Neural crest cell (in vitro differentiated cells): ENCODE measurements around the gene FRMD4A. TPM values are rescaled to one million over a fixed set of nuclear protein-coding genes. Genes with fewer than 3 reads are reported as not detected.
"Not testable (repeated sequence)": the region's sequence is repeated elsewhere in the genome, so short reads cannot be mapped to it uniquely, and the experiment has no call there.

Experiments
- DNase-seq: peaks from one replicate; pipeline ENCODE4 v3.0.0; 2021; ENCODE audit warnings: low read depth, mixed read lengths, low spot score
- H3K27ac Mint-ChIP-seq: one replicate; pipeline ENCODE4 v1.8.0; 2021; ENCODE audit warnings: mild to moderate bottlenecking, mixed read lengths; ENCODE audit not compliant: unreplicated experiment
- H3K27me3 Mint-ChIP-seq: 2 replicates; pipeline ENCODE4 v1.8.0; 2021; ENCODE audit warnings: low read depth, mild to moderate bottlenecking, mixed read lengths
- H3K36me3 Mint-ChIP-seq: 2 replicates; pipeline ENCODE4 v1.8.0; 2021; ENCODE audit warnings: low read depth, mild to moderate bottlenecking, mixed read lengths
- H3K4me1 Mint-ChIP-seq: 2 replicates; pipeline ENCODE4 v1.8.0; 2021; ENCODE audit warnings: mixed read lengths
- H3K4me3 Mint-ChIP-seq: one replicate; pipeline ENCODE4 v1.8.0; 2021; ENCODE audit warnings: mild to moderate bottlenecking, mixed read lengths
- H3K9me3 Mint-ChIP-seq: 2 replicates; pipeline ENCODE4 v1.8.0; 2021; ENCODE audit warnings: mixed read lengths
- CTCF ChIP-seq: fragments of 200-600 bp; sonication (generic); conservative IDR thresholded peaks from 2 replicates; pipeline ENCODE4 v1.5.0; 2021; ENCODE audit warnings: antibody characterized with exemption, mild to moderate bottlenecking
- total RNA-seq: library from RNA; stranded (reverse); gene quantifications from 2 replicates; pipeline ENCODE4 v1.2.1, GENCODE V29; 2021

Gene FRMD4A
- total RNA-seq, 1 donor from 2014 or later, result 65.3 TPM

DNA sequence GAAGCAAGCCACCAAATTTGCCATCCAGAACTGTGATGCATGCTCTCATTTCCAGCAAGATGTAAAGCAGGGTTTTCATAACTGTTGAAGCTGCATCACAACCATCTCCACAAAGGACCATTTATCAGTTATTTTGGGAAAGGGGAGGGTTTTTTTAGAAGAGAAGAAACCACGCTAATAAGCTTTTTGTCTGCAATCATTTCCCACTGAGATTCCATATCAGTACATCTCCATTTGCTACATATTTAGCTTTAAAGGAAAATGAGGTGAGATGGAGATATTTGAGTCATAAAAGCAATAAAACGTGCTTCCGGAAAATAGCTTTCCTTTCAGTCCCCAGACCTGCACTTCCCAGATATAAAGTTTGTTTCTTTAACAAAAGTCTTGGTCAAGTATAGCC lies 258.2 kb downstream of the FRMD4A start:
- Mint-ChIP-seq H3K9me3 (peaks cover 6% of the 10 kb centered on the region), H3K27me3 (no peaks in the 10 kb centered on the region), H3K27ac (no peak overlapping the region), H3K4me3 (no peak overlapping the region), H3K36me3 (peaks cover 7% of the 10 kb centered on the region), H3K4me1 (peaks cover 35% of the 10 kb centered on the region)
- DNase-seq, result no peak
- no peak for TF ChIP-seq CTCF

DNA sequence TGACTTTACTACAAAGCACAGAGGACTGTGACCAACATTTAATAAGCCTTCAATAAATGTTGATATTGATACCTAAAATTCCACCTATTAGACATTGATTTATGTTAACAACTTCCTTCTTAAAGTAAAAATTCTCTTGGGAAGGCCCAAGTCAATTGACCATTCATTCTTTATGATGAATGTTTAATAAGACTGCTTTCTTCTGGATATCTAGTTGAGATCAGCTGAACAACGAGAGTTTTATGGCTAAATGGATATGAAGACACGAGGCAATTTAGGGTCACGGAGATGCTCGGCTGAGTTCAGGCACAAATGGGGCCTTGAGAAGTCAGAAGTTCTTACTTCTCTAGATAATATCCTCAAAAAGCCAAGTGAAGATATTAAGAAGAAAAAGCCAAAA lies 258.8 kb downstream of the FRMD4A start:
- Mint-ChIP-seq H3K4me1 (peaks cover 32% of the 10 kb centered on the region), H3K4me3 (no peak overlapping the region), H3K27ac (no peak overlapping the region), H3K27me3 (no peaks in the 10 kb centered on the region), H3K9me3 (peaks cover 6% of the 10 kb centered on the region), H3K36me3 (peaks cover 7% of the 10 kb centered on the region)
- TF ChIP-seq CTCF, result no peak
- DNase-seq, result no peak

DNA sequence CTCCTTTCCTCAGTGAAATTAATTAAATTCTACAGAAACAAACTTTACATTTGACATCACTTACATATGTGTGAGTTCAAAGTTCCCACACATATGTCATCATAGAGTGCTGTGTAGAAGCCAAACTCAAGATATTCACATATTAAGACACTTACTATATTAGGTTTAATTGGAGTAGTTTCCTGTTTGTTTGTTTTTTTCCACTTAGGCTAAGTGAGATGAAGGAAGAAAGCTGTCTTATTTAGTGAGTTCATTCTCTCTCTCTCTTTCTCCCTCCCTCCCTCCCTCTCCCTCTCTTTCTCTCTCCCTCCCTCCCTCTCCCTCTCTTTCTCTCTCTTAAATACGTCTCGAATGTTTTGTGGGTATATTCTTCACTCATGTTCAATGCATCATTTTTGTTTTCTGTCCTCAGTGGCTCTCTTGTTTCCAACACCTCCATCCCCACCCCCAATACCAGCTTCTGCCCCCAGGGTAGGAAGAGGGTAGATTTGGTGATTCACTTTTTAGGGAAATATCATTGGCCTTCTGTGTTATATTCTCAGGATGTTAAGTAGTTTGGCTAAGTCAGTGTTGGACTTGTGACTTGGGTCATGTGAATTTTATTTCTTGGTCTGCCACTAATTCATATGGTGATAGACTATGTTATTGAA lies 262.0 kb downstream of the FRMD4A start:
- Mint-ChIP-seq H3K27ac (no peak overlapping the region), H3K27me3 (no peaks in the 10 kb centered on the region), H3K9me3 (peaks cover 6% of the 10 kb centered on the region), H3K4me1 (peaks cover 30% of the 10 kb centered on the region), H3K4me3 (no peak overlapping the region), H3K36me3 (peaks cover 4% of the 10 kb centered on the region)
- DNase-seq, result no peak
- no peak for TF ChIP-seq CTCF

DNA sequence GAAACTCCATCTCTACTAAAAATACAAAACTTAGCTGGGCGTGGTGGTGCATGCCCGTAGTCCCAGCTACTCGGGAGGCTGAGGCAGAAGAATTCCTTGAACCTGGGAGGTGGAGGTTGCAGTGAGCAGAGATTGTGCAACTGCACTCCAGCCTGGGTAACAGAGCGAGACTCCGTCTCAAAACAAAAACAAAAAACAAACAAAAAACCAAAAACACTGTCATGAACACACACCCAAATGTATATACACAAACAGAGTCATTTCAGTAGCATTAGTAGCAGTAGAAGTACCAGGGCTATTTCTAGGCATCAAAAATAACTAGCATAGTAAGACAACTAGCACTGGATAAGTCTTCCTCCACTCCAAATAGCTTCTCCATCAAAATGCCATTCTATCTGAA lies 263.1 kb downstream of the FRMD4A start:
- not testable (repeated sequence) for H3K27me3 Mint-ChIP-seq, DNase-seq

DNA sequence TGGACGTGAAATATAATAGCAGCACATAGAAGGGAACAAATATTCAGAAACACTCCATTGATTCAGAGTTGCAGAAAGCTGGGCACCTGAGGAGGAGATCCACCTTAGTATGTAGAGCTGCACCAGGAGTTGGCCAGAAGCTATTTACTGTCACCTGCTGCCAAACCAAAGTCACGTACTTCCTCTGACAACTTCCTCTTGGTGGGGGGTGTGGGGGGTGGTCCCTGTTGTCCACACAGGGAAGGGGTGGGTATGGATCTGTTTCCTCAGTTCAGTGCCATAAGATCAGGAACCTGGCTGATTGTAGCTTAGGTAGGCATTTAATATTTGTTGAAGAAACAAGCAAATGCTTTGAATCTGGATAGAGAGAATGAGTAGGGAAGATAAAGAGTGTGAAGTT lies 264.6 kb downstream of the FRMD4A start:
- H3K36me3 Mint-ChIP-seq, result no peaks in the 10 kb centered on the region
- no peak overlapping the region for H3K27ac Mint-ChIP-seq
- no peak for TF ChIP-seq CTCF
- H3K4me3 Mint-ChIP-seq, result no peak overlapping the region
- DNase-seq, result no peak
- H3K27me3 Mint-ChIP-seq, result no peaks in the 10 kb centered on the region
- H3K4me1 Mint-ChIP-seq, result peaks cover 10% of the 10 kb centered on the region
- peaks cover 4% of the 10 kb centered on the region for H3K9me3 Mint-ChIP-seq

More for the DNA sequence above, 263.1 kb downstream of the FRMD4A start:
- peaks cover 26% of the 10 kb centered on the region for H3K4me1 Mint-ChIP-seq
- H3K27ac Mint-ChIP-seq, H3K4me3 Mint-ChIP-seq, H3K36me3 Mint-ChIP-seq, H3K9me3 Mint-ChIP-seq: not testable (repeated sequence)

DNA sequence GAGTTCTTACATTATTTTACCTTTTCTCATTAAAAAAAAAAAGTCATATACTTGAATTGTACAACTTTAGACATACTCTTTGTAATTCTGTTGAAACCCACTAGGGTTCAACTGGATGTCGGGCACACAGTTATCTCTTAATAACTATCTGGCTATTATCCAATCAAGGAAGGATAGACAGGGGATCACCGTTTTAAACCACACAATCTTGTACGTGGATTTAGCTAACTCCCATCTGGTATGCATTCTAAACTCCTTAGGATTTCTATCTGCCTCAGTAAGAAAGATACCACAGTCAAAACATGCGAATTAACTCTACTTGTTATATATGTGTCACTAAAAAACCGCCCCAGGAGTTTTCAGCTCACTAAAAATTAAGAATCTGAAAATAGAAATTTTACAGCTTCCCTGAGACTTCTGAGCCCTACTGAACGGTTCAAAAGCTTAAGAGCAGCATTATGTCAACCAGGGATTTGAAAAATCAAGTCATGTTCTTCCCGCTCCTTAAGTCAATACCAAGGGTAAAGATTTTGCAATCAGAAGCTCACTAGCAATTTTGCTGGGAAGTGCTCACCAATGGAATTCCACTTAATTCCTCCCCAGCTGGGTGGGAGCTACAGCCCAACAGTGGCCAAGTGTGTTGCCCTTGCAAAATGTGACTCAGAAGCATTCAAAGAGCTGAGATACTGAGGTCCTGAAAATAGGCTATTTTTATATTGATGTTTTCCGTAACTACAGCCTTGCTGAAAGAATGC lies 267.0 kb downstream of the FRMD4A start:
- no peak for TF ChIP-seq CTCF
- H3K4me1 Mint-ChIP-seq, result peaks cover 4% of the 10 kb centered on the region
- H3K9me3 Mint-ChIP-seq, result peaks cover 4% of the 10 kb centered on the region
- H3K36me3 Mint-ChIP-seq, result no peaks in the 10 kb centered on the region
- H3K27ac Mint-ChIP-seq, result no peak overlapping the region
- no peak overlapping the region for H3K4me3 Mint-ChIP-seq
- H3K27me3 Mint-ChIP-seq, result no peaks in the 10 kb centered on the region
- no peak for DNase-seq
